Adrenal gland (tissue), 12 donors: ENCODE data around the gene VPS72. TPM values are rescaled to one million over a fixed set of nuclear protein-coding genes. Genes with fewer than 3 reads are reported as not detected.
A peak's percentile ranks its signal among the peaks of the same experiment; 100 is the strongest.

Source experiments
- DNase-seq, 7 donors: peaks; one replicate each; pipeline ENCODE4 v3.0.0-alpha.2; 2019 to 2020
- H3K27ac ChIP-seq, 5 donors: fragments of 200-600 bp; sonication (generic) in 4 of 5; 1 replicate in 3 of 5; 2 replicates in 2 of 5; pipeline versions ENCODE4 v1.5.1 to v1.8.0; 2016 to 2020; ENCODE audit warnings: mild to moderate bottlenecking in 1 of 5
- H3K27me3 ChIP-seq: fragments of 200-600 bp; 2 replicates; pipeline ENCODE4 v1.8.0; 2021
- H3K36me3 ChIP-seq, 2 donors: fragments of 200-600 bp; replicated peaks in 1 of 2; 1 replicate in 1 of 2; 2 replicates in 1 of 2; pipeline versions ENCODE4 v1.5.1 to v1.8.0; 2018 to 2022
- H3K4me1 ChIP-seq, 2 donors: fragments of 200-600 bp; replicated peaks in 1 of 2; 1 replicate in 1 of 2; 2 replicates in 1 of 2; pipeline versions ENCODE4 v1.5.1 to v1.8.0; 2018 to 2021
- H3K4me3 ChIP-seq, 4 donors: fragments of 200-600 bp; sonication (generic) in 3 of 4; one replicate each; pipeline ENCODE4 v1.5.1; 2016 to 2018
- H3K9me3 ChIP-seq, 3 donors: fragments of 200-600 bp; sonication (generic) in 1 of 3; replicated peaks in 1 of 3; 1 replicate in 2 of 3; 2 replicates in 1 of 3; pipeline versions ENCODE4 v1.5.1 to v1.8.0; 2016 to 2021
- CTCF ChIP-seq, 6 experiments: fragments of 450-650 bp in 4 of 6; fragments of 200-600 bp in 2 of 6; sonication (generic) in 1 of 6; IDR thresholded peaks; 1 replicate in 5 of 6; 2 replicates in 1 of 6; pipeline versions ENCODE4 v1.5.1 to v1.8.0; 2016 to 2021; ENCODE audit warnings: antibody characterized with exemption in 6 of 6, mild to moderate bottlenecking in 2 of 6, moderate library complexity in 1 of 6
- POLR2A ChIP-seq, 2 donors: fragments of 450-650 bp; IDR thresholded peaks; one replicate each; pipeline ENCODE4 v1.6.1; 2017; ENCODE audit warnings: antibody characterized with exemption in 2 of 2, mild to moderate bottlenecking in 2 of 2, moderate library complexity in 1 of 2
- WGBS, 4 donors: extraction: QIAGEN DNeasy Blood & Tissue Kit in 2 of 4; methylation state at CpG; one replicate each; pipeline versions ENCODE4 v1.1.5 to v1.1.7; 2013 to 2017; 5-methylcytosine and 5-hydroxymethylcytosine counted together
- intact Hi-C, 2 donors: fragments of 100-400 bp; cut with DNase I; formaldehyde crosslinking; loops; one replicate each; pipeline versions ENCODE4 v1.14.1 to v1.15.0; 2022 to 2023
- polyA plus RNA-seq, 3 donors: library from polyadenylated mRNA; stranded (reverse); fragments of 200-250 nt in 2 of 3; fragments of 350-450 nt in 1 of 3; fragmentation: Illumina TruSeq in 1 of 3; extraction: RNeasy Lipid Tissue Mini Kit (QIAGEN cat#74804) in 1 of 3; gene quantifications; one replicate each; pipeline ENCODE4 v1.2.3, GENCODE V29; 2013 to 2014
- total RNA-seq, 9 donors: library from RNA; depleted of rRNA in 4 of 9; stranded (reverse); fragments of >200 nt in 4 of 9; fragments of 120-200 nt in 1 of 9; fragmentation: NEBNext Ultra II Directional in 1 of 9; extraction: Animal tissue kit (Norgen Biotek cat#: 25700) in 1 of 9; gene quantifications; one replicate each; pipeline versions ENCODE4 v1.1.0 to v1.2.4, GENCODE V29; 2013 to 2023
- donor health status: healthy with polysubstance abuse.
- donor health status: Bipolar disorder and iron deficiency.
- donor health status: DM: yes; HTN: yes; CAD: no.
- donor health status: DM: no; HTN: no; CAD: no.
- donor health status: DM: no; HTN: no; CAD: no.
- donor health status: DM: yes; HTN: yes; CAD: no.

The VPS72 gene
- total and polyA plus RNA-seq, 12 donors, result 30.0 to 57.1 (median 39.2) TPM

GRCh38 chr1:151165738-151166504 lies 24.1 kb downstream of the VPS72 start, which contains the start of the genes LYSMD1 and SCNM1:
Gene LYSMD1, minus strand, starts transcription at chr1:151165902. Its CDS starts 644 bp downstream, at chr1:151165258.
Gene SCNM1, plus strand, starts transcription at chr1:151166144. Its CDS starts 9 bp downstream, at chr1:151166153.
- intact Hi-C loops, result no loop called here
- H3K4me3 ChIP-seq, result peak within 1 kb of the TSS; percentile 43 to 75 (median 69)
- no peaks in the 10 kb centered on the region for H3K27me3 ChIP-seq
- TF ChIP-seq POLR2A (IDR thresholded peaks at IDR 0.05), result peak in 1 of 2 donors; percentile 43
- TF ChIP-seq CTCF (IDR thresholded peaks at IDR 0.05), result peak in 5 of 6 experiments; percentile 14 to 45 (median 36)
- H3K9me3 ChIP-seq, result no peaks in the 10 kb centered on the region
- WGBS, 4 donors, result 0 to 1% (median 0%) methylated on average over 32 to 38 of the region's 38 CpGs
- H3K27ac ChIP-seq, result peak within 1 kb of the TSS; percentile 58 to 89 (median 65)
- peaks cover 14 to 22% of the 10 kb centered on the region in 2 donors for H3K4me1 ChIP-seq
- H3K36me3 ChIP-seq, result peaks cover 0 to 46% of the 10 kb centered on the region in 2 donors
- peak; percentile 97 to 99 (median 98) for DNase-seq

- Histone ChIP-seq H3K27me3 (no peaks in the 10 kb centered on the region), H3K4me1 (peaks cover 14 to 22% of the 10 kb centered on the region in 2 donors), H3K9me3 (no peaks in the 10 kb centered on the region), H3K4me3 (peak overlapping the region; percentile 36 to 75 (median 56)), H3K36me3 (peaks cover 0 to 48% of the 10 kb centered on the region in 2 donors), H3K27ac (peak overlapping the region; percentile 58 to 89 (median 65))
- no peak for TF ChIP-seq POLR2A (IDR thresholded peaks at IDR 0.05)
- TF ChIP-seq CTCF (IDR thresholded peaks at IDR 0.05), result no peak
- intact Hi-C loops, result no loop called here
- WGBS, 4 donors, result 1 to 9% (median 7%) methylated on average over 9 to 15 of the region's 15 CpGs
- peak; percentile 49 to 80 (median 57) for DNase-seq
Observed at GRCh38 chr1:151165281-151165737, 24.7 kb downstream of the VPS72 start.

- peaks cover 14 to 22% of the 10 kb centered on the region in 2 donors for H3K4me1 ChIP-seq
Observed at GRCh38 chr1:151164732-151165280, 25.2 kb downstream of the VPS72 start.

More at GRCh38 chr1:151164732-151165280, 25.2 kb downstream of the VPS72 start:
- DNase-seq, result no peak
- peak overlapping the region; percentile 58 to 89 (median 65) for H3K27ac ChIP-seq
- no peak for TF ChIP-seq CTCF (IDR thresholded peaks at IDR 0.05)
- peak in 1 of 2 donors; percentile 9 for TF ChIP-seq POLR2A (IDR thresholded peaks at IDR 0.05)
- H3K9me3 ChIP-seq, result no peaks in the 10 kb centered on the region
- 14 to 31% (median 21%) methylated on average over 11 of the region's 11 CpGs for WGBS, 4 donors
- H3K27me3 ChIP-seq, result no peaks in the 10 kb centered on the region
- H3K4me3 ChIP-seq, result peak overlapping the region in 3 of 4 donors; percentile 36 to 75 (median 69)
- peaks cover 0 to 46% of the 10 kb centered on the region in 2 donors for H3K36me3 ChIP-seq
- intact Hi-C loops, result no loop called here
